Measurements from ENCODE around the gene LIPN. TPM values are rescaled to one million over a fixed set of nuclear protein-coding genes. Genes with fewer than 3 reads are reported as not detected.
A peak's percentile ranks its signal among the peaks of the same experiment; 100 is the strongest.

The LIPN gene
- total and polyA plus RNA-seq, 4 donors = 0.34 to 2.6 (median 0.55) TPM; not detected in 1

GRCh38 chr10:88782222-88782621, 22.4 kb downstream of the LIPN start:
- Histone ChIP-seq H3K27ac (ENCODE audit: low read depth in 1 of 2, low read length in 1 of 2) (no peak overlapping the region), H3K36me3 (ENCODE audit: control insufficient read depth in 4 of 4, insufficient read depth in 4 of 4, low read length in 4 of 4) (no peaks in the 10 kb centered on the region), H3K9me3 (ENCODE audit: control insufficient read depth in 4 of 4, insufficient read depth in 3 of 4, low read length in 3 of 4) (no peaks in the 10 kb centered on the region), H3K9ac (ENCODE audit: insufficient read depth in 1 of 2, low read length in 2 of 2) (no peak overlapping the region), H3K4me3 (no peak overlapping the region), H3K4me1 (ENCODE audit: control insufficient read depth in 5 of 5, insufficient read depth in 5 of 5, low read length in 5 of 5) (no peaks in the 10 kb centered on the region), H3K27me3 (ENCODE audit: control insufficient read depth in 3 of 3, insufficient read depth in 3 of 3, low read length in 2 of 3) (no peaks in the 10 kb centered on the region)
- ATAC-seq (ENCODE audit: insufficient read depth, low FRiP score) (no peak), DNase-seq (no peak)
- TF ChIP-seq CTCF (IDR thresholded peaks at IDR 0.05; ENCODE audit: control extremely low read depth, extremely low read depth) = no peak
- 84 to 92% methylated on average over 3 of the region's 3 CpGs for WGBS, 2 donors

- H3K4me3 ChIP-seq = no peak overlapping the region
- 53 to 56% methylated on average over 3 of the region's 3 CpGs for WGBS, 2 donors
- DNase-seq (no peak), ATAC-seq (ENCODE audit: insufficient read depth, low FRiP score) (no peak)
- TF ChIP-seq CTCF (IDR thresholded peaks at IDR 0.05; ENCODE audit: control extremely low read depth, extremely low read depth) = no peak
- H3K4me1 ChIP-seq (ENCODE audit: control insufficient read depth in 5 of 5, insufficient read depth in 5 of 5, low read length in 5 of 5) = no peaks in the 10 kb centered on the region
- H3K36me3 ChIP-seq (ENCODE audit: control insufficient read depth in 4 of 4, insufficient read depth in 4 of 4, low read length in 4 of 4) = no peaks in the 10 kb centered on the region
- H3K27ac ChIP-seq (ENCODE audit: low read depth in 1 of 2, low read length in 1 of 2) = no peak overlapping the region
- H3K9me3 ChIP-seq (ENCODE audit: control insufficient read depth in 4 of 4, insufficient read depth in 3 of 4, low read length in 3 of 4) = no peaks in the 10 kb centered on the region
- no peaks in the 10 kb centered on the region for H3K27me3 ChIP-seq (ENCODE audit: control insufficient read depth in 3 of 3, insufficient read depth in 3 of 3, low read length in 2 of 3)
- H3K9ac ChIP-seq (ENCODE audit: insufficient read depth in 1 of 2, low read length in 2 of 2) = no peak overlapping the region
Observed at GRCh38 chr10:88783724-88784123, 23.9 kb downstream of the LIPN start.

- no peaks in the 10 kb centered on the region for H3K36me3 ChIP-seq (ENCODE audit: control insufficient read depth in 4 of 4, insufficient read depth in 4 of 4, low read length in 4 of 4)
- no peak overlapping the region for H3K9ac ChIP-seq (ENCODE audit: insufficient read depth in 1 of 2, low read length in 2 of 2)
- TF ChIP-seq CTCF (IDR thresholded peaks at IDR 0.05; ENCODE audit: control extremely low read depth, extremely low read depth) = no peak
- no peak for DNase-seq
- H3K4me3 ChIP-seq = no peak overlapping the region
- WGBS, 2 donors = 92 to 94% methylated on average over 10 of the region's 10 CpGs
- no peaks in the 10 kb centered on the region for H3K27me3 ChIP-seq (ENCODE audit: control insufficient read depth in 3 of 3, insufficient read depth in 3 of 3, low read length in 2 of 3)
- no peak for ATAC-seq (ENCODE audit: insufficient read depth, low FRiP score)
- no peaks in the 10 kb centered on the region for H3K9me3 ChIP-seq (ENCODE audit: control insufficient read depth in 4 of 4, insufficient read depth in 3 of 4, low read length in 3 of 4)
- H3K4me1 ChIP-seq (ENCODE audit: control insufficient read depth in 5 of 5, insufficient read depth in 5 of 5, low read length in 5 of 5) = no peaks in the 10 kb centered on the region
- H3K27ac ChIP-seq (ENCODE audit: low read depth in 1 of 2, low read length in 1 of 2) = no peak overlapping the region
Observed at GRCh38 chr10:88786032-88786770, 26.4 kb downstream of the LIPN start.

- DNase-seq (peak in 1 of 3 donors; percentile 32), ATAC-seq (ENCODE audit: insufficient read depth, low FRiP score) (no peak)
- TF ChIP-seq CTCF (IDR thresholded peaks at IDR 0.05; ENCODE audit: control extremely low read depth, extremely low read depth) = no peak
- no peaks in the 10 kb centered on the region for H3K9me3 ChIP-seq (ENCODE audit: control insufficient read depth in 4 of 4, insufficient read depth in 3 of 4, low read length in 3 of 4)
- no peaks in the 10 kb centered on the region for H3K27me3 ChIP-seq (ENCODE audit: control insufficient read depth in 3 of 3, insufficient read depth in 3 of 3, low read length in 2 of 3)
- H3K9ac ChIP-seq (ENCODE audit: insufficient read depth in 1 of 2, low read length in 2 of 2) = no peak overlapping the region
- H3K4me1 ChIP-seq (ENCODE audit: control insufficient read depth in 5 of 5, insufficient read depth in 5 of 5, low read length in 5 of 5) = no peaks in the 10 kb centered on the region
- no peak overlapping the region for H3K4me3 ChIP-seq
- WGBS, 2 donors = 85 to 91% methylated on average over 5 of the region's 5 CpGs
- H3K36me3 ChIP-seq (ENCODE audit: control insufficient read depth in 4 of 4, insufficient read depth in 4 of 4, low read length in 4 of 4) = no peaks in the 10 kb centered on the region
- H3K27ac ChIP-seq (ENCODE audit: low read depth in 1 of 2, low read length in 1 of 2) = no peak overlapping the region
Observed at GRCh38 chr10:88787463-88787862, 27.6 kb downstream of the LIPN start.
